ENCODE data around the gene VCAN. TPM values are rescaled to one million over a fixed set of nuclear protein-coding genes. Genes with fewer than 3 reads are reported as not detected.

Gene VCAN
- total and polyA plus RNA-seq, 2 donors from 2014 or later, result 2.1 to 226 TPM

GRCh38 chr5:83428126-83428525 lies 43.4 kb upstream of the VCAN start:
- no peak for DNase-seq
- no peak for FAIRE-seq
- no peaks in the 10 kb centered on the region for H3K36me3 ChIP-seq (ENCODE audit: control insufficient read depth in 2 of 3, insufficient read depth in 3 of 3, low read length in 3 of 3)
- no peak overlapping the region for H3K27ac ChIP-seq (ENCODE audit: low read depth in 2 of 2, low read length in 2 of 2)
- H3K9me3 ChIP-seq (ENCODE audit: control insufficient read depth in 2 of 3, insufficient read depth in 1 of 3, low read length in 3 of 3), result no peaks in the 10 kb centered on the region
- no peak overlapping the region for H3K4me3 ChIP-seq (ENCODE audit: low read length in 3 of 3)
- intact Hi-C loops (cut with DNase I), result no loop called here
- no peaks in the 10 kb centered on the region for H3K27me3 ChIP-seq (ENCODE audit: control insufficient read depth, insufficient read depth, low read length)
- TF ChIP-seq CTCF (IDR thresholded peaks at IDR 0.05; ENCODE audit: borderline replicate concordance, extremely low read depth, insufficient read depth), result no peak
- no peaks in the 10 kb centered on the region for H3K4me1 ChIP-seq (ENCODE audit: control insufficient read depth in 2 of 3, insufficient read depth in 2 of 3, low read depth in 1 of 3, low read length in 3 of 3)
- H3K9ac ChIP-seq (ENCODE audit: low read length in 3 of 3), result no peak overlapping the region

GRCh38 chr5:83428890-83429289 lies 42.7 kb upstream of the VCAN start:
- DNase-seq (no peak), FAIRE-seq (no peak)
- H3K27me3 ChIP-seq (ENCODE audit: control insufficient read depth, insufficient read depth, low read length), result no peaks in the 10 kb centered on the region
- H3K9me3 ChIP-seq (ENCODE audit: control insufficient read depth in 2 of 3, insufficient read depth in 1 of 3, low read length in 3 of 3), result no peaks in the 10 kb centered on the region
- intact Hi-C loops (cut with DNase I), result no loop called here
- H3K9ac ChIP-seq (ENCODE audit: low read length in 3 of 3), result no peak overlapping the region
- TF ChIP-seq CTCF (IDR thresholded peaks at IDR 0.05; ENCODE audit: borderline replicate concordance, extremely low read depth, insufficient read depth), result no peak
- H3K27ac ChIP-seq (ENCODE audit: low read depth in 2 of 2, low read length in 2 of 2), result no peak overlapping the region
- no peak overlapping the region for H3K4me3 ChIP-seq (ENCODE audit: low read length in 3 of 3)
- H3K36me3 ChIP-seq (ENCODE audit: control insufficient read depth in 2 of 3, insufficient read depth in 3 of 3, low read length in 3 of 3), result no peaks in the 10 kb centered on the region
- H3K4me1 ChIP-seq (ENCODE audit: control insufficient read depth in 2 of 3, insufficient read depth in 2 of 3, low read depth in 1 of 3, low read length in 3 of 3), result no peaks in the 10 kb centered on the region

GRCh38 chr5:83430130-83431010 lies 41.2 kb upstream of the VCAN start:
- H3K9ac ChIP-seq (ENCODE audit: low read length in 3 of 3), result no peak overlapping the region
- FAIRE-seq (peak; percentile 71), DNase-seq (peak in 4 of 5 donors; percentile 72 to 85 (median 77))
- H3K27ac ChIP-seq (ENCODE audit: low read depth in 2 of 2, low read length in 2 of 2), result no peak overlapping the region
- intact Hi-C loops (cut with DNase I), result no loop called here
- no peaks in the 10 kb centered on the region for H3K27me3 ChIP-seq (ENCODE audit: control insufficient read depth, insufficient read depth, low read length)
- H3K36me3 ChIP-seq (ENCODE audit: control insufficient read depth in 2 of 3, insufficient read depth in 3 of 3, low read length in 3 of 3), result no peaks in the 10 kb centered on the region
- H3K4me1 ChIP-seq (ENCODE audit: control insufficient read depth in 2 of 3, insufficient read depth in 2 of 3, low read depth in 1 of 3, low read length in 3 of 3), result no peaks in the 10 kb centered on the region
- TF ChIP-seq CTCF (IDR thresholded peaks at IDR 0.05; ENCODE audit: borderline replicate concordance, extremely low read depth, insufficient read depth), result peak; percentile 82
- no peak overlapping the region for H3K4me3 ChIP-seq (ENCODE audit: low read length in 3 of 3)
- no peaks in the 10 kb centered on the region for H3K9me3 ChIP-seq (ENCODE audit: control insufficient read depth in 2 of 3, insufficient read depth in 1 of 3, low read length in 3 of 3)

All from kidney (tissue), 14 donors.